Measurements from ENCODE around the gene LYG1. TPM values are rescaled to one million over a fixed set of nuclear protein-coding genes. Genes with fewer than 3 reads are reported as not detected.

The LYG1 gene
- 0.79 TPM in 1 of 2 replicates, not detected in the other for total RNA-seq

GRCh38 chr2:99301097-99301496 lies at the start of gene LYG1:
Gene LYG1 (minus strand): TSS chr2:99301197. CDS start chr2:99295670, 5,527 bp downstream.

DNA sequence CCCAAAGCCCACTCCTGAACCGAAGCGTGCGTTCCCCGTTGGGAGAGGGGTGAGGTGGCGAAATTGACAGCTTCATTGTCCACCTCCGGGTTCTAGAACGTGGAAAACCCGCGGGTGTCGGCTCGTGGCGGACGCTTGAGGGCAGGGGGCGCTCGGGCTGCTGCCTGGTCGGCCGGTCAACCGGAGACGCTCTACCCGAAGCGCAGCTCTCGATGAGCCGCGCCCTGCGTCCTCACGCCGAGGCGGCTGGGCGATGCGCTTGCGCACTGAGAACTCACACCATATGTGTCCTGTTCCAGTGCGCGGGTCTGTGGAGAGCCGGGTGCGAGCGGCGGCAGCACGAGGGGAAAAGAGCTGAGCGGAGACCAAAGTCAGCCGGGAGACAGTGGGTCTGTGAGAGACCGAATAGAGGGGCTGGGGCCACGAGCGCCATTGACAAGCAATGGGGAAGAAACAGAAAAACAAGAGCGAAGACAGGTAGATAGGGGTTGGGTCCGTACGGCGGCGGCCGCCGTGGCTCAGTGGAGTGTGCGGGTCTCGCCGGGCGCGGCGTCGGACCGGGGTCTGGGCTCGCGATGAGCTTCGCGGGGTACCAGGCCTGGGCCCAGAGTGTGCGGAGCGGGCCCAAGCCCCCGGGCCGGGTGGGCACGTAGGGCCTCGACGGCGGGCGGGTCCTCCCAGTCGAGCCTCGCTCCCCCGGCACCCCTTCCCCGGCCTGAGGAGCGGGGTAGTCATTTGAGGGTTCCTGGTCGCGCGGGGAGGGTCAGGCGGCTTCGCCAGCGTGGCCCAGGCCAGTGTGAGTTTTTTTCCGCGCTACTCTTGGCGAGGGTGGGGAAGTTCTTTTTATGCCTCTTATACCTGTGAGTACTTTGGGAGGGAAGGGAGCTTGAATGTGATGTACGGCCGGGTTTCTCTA lies 36.4 kb upstream of the LYG1 start, which contains the start of gene EIF5B:
Gene EIF5B, plus strand, starts transcription at position 277 of the 916 bp plus-strand sequence. Its CDS starts 166 bp downstream, at position 443.

GRCh38 chr2:99335911-99336803 lies 35.2 kb upstream of the LYG1 start, which contains the start of gene TXNDC9:
Gene TXNDC9 (minus strand): TSS chr2:99336333. CDS start chr2:99333210, 3,123 bp downstream.

DNA sequence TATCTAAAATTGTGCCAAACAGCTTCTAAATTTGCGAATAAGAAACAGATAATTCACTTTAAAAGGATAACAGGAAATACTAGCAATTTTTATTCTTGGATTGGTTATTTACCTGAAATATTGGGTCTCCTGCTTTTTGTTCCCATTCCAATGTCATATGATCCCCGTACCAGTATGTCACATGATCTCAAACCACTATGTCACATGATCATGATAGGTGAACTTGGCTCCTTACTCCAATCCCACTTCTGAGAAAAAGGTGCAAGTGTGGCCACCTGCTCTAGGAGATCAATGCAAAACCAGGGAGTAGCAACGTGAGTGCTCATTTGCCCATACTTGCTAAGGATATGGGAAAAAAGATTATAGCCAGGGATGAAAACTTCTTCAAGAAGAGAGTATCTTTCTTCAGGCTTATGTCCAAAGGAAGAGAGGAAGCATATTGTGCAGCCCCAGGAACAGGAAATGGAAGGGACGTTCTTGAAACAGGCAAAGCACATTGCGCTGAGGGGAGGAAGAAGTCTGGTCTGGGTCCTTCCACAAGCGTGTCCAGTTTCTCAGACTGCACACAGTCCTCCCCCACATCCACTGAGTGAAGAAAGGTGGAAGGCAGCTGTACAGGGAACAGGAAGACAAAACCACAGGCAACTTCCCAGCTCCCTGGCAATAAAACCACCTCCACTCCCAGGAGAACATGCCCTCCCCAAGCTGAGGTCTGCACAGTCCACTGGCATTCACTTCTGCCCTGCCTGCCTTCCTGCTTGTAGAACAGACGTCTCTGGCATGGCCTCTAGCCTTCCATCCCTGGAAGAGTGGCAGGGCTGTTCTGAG lies 45.3 kb downstream of the LYG1 start, which contains the start of gene LYG2:
Gene LYG2, minus strand, starts transcription at position 176 of the 828 bp plus-strand sequence. CDS start 1,406 bp downstream, outside the sequence.

Other genes with a start within 250 kb of the LYG1 start
- 0.22 and 0.79 TPM in 2 replicates for gene C2orf15, start 159.5 kb downstream of the LYG1 start, total RNA-seq
- 2.9 and 6.7 TPM in 2 replicates for gene TSGA10, start 146.3 kb downstream of the LYG1 start, total RNA-seq
- gene LIPT1, start 146.2 kb downstream of the LYG1 start, total RNA-seq = 2.4 and 3.0 TPM in 2 replicates
- gene MITD1, start 120.1 kb downstream of the LYG1 start, total RNA-seq = 17.1 and 18.1 TPM in 2 replicates
- 30.4 and 35.7 TPM in 2 replicates for gene MRPL30, start 120.0 kb downstream of the LYG1 start, total RNA-seq
- gene LYG2, start 45.5 kb downstream of the LYG1 start, total RNA-seq = not detected in 2 replicates
- 33.0 and 59.8 TPM in 2 replicates for gene TXNDC9, start 35.1 kb upstream of the LYG1 start, total RNA-seq
- gene EIF5B, start 36.2 kb upstream of the LYG1 start, total RNA-seq = 12.2 and 16.1 TPM in 2 replicates
- gene REV1, start 188.8 kb upstream of the LYG1 start, total RNA-seq = 26.8 and 39.3 TPM in 2 replicates